Measurements from ENCODE around the gene TEDC2. TPM values are rescaled to one million over a fixed set of nuclear protein-coding genes. Genes with fewer than 3 reads are reported as not detected.

TEDC2 gene
- total and polyA plus RNA-seq, 9 of the 15 experiments (the other 6 are each of a cell fraction or from before 2014, with no cell fraction given) = 0.75 to 57.0 (median 17.6) TPM

DNA sequence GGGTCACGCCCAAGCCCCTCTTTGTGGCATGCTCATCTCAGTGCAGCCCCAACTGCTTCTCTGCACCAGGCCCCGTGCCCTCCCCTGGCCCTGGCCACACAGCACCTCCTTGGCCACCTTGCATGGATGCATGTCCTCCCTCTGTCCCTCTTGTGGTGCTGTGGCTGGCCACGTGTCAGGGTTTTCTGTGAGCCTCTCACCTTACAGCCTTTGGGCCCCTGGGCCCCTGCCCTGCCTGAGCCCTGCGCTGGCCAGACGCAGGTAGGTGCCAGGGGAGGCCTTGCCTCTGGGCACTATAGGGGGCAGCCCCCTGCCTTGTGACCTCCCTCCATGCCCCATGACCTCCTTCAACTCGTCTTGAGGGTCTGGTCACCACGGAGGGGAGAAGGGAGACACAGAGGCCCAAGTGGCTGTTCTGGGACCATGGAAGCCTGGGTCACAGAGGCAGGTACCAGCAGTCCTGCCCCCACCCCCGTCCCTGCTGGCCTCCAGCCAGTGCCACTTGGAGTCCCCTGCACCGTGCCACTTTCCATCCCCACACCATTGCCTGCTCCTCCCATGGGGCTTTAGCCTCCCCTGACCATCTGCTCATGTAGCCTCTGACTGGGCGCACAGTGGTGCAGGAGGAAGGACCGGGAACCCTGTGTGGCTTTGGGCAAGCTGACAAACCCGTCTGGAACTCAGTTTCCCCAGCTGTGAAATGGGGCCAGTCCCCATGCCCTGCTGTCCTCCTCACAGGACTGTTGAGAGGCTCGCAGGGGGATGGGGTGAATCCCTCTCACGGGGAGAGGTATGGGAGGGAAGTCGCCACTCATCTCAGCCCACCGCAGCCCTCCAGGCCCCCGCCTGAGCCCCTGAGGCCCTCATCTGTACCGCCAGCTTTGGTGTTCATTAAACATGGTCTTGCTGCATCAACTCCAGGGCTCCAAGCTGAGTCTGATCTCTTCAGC lies 42.3 kb downstream of the TEDC2 start:
- in situ Hi-C loops (cut with MboI) = no loop called here
- peaks cover 12 to 63% of the 10 kb centered on the region in 2 experiments for H3K4me1 ChIP-seq (replicated peaks in 1 of 2; ENCODE audit: control insufficient read depth in 2 of 2, insufficient read depth in 2 of 2, low read length in 2 of 2)
- CTCF ChIA-PET (ENCODE audit: low intra/inter-chr PET ratio) = interaction anchor here (0.6 to 3.5 kb wide), 9 partner anchors 12 to 498 kb away, joined by 3 to 17 read pairs (median 3); partner anchors contain the start of genes ABCA3, ATP6V0C, CCNF and TBC1D24

More for the DNA sequence above, 42.3 kb downstream of the TEDC2 start:
- Histone ChIP-seq H4K20me1 (replicated peaks; ENCODE audit: control insufficient read depth, insufficient read depth, low read length) (peaks cover 3% of the 10 kb centered on the region; the same call in 1 of the 2 replicates), H3K27ac (ENCODE audit: extremely low read depth, low read depth, low read length) (no peak overlapping the region), H3K4me3 (no peak overlapping the region), H3K9me3 (replicated peaks; ENCODE audit: control insufficient read depth, insufficient read depth, low read depth, low read length) (no peaks in the 10 kb centered on the region), H2AFZ (ENCODE audit: low read depth, low read length) (no peak overlapping the region), H3K27me3 (ENCODE audit: control insufficient read depth in 2 of 2, insufficient read depth in 2 of 2, low read length in 2 of 2) (no peaks in the 10 kb centered on the region), H3K9me1 (ENCODE audit: control insufficient read depth, insufficient read depth, low read length) (no peaks in the 10 kb centered on the region), H3K9ac (ENCODE audit: insufficient read depth in 1 of 2, low read depth in 2 of 2, low read length in 2 of 2) (peak overlapping the region in 1 of 2 experiments; percentile 82; a peak in 1 of 4 replicates), H3K36me3 (ENCODE audit: control insufficient read depth, insufficient read depth, low read length) (peaks cover 56% of the 10 kb centered on the region; the same call in 2 of the 3 replicates), H3K79me2 (ENCODE audit: control insufficient read depth, insufficient read depth, low read length) (peaks cover 13% of the 10 kb centered on the region), H3K4me2 (ENCODE audit: insufficient read depth, low read length) (no peak overlapping the region)
- POLR2A ChIA-PET = interaction anchor here (0.8 to 1.2 kb wide), 6 partner anchors 19 to 347 kb away, joined by 3 to 4 read pairs (median 3); partner anchors contain the start of gene TRAF7
- TF ChIP-seq ZNF408 (CRISPR knock-in tag; IDR thresholded peaks at IDR 0.05; ENCODE audit: low read depth) = no peak
- no peak for TF ChIP-seq RFX5 (IDR thresholded peaks at IDR 0.05; ENCODE audit: low read depth, low read length)
- TF ChIP-seq, protein P1, sequence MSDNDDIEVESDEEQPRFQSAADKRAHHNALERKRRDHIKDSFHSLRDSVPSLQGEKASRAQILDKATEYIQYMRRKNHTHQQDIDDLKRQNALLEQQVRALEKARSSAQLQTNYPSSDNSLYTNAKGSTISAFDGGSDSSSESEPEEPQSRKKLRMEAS (CRISPR knock-in tag; IDR thresholded peaks at IDR 0.05) = peak; percentile 26; the same call in 1 of the 2 replicates
- TF ChIP-seq, protein P2, sequence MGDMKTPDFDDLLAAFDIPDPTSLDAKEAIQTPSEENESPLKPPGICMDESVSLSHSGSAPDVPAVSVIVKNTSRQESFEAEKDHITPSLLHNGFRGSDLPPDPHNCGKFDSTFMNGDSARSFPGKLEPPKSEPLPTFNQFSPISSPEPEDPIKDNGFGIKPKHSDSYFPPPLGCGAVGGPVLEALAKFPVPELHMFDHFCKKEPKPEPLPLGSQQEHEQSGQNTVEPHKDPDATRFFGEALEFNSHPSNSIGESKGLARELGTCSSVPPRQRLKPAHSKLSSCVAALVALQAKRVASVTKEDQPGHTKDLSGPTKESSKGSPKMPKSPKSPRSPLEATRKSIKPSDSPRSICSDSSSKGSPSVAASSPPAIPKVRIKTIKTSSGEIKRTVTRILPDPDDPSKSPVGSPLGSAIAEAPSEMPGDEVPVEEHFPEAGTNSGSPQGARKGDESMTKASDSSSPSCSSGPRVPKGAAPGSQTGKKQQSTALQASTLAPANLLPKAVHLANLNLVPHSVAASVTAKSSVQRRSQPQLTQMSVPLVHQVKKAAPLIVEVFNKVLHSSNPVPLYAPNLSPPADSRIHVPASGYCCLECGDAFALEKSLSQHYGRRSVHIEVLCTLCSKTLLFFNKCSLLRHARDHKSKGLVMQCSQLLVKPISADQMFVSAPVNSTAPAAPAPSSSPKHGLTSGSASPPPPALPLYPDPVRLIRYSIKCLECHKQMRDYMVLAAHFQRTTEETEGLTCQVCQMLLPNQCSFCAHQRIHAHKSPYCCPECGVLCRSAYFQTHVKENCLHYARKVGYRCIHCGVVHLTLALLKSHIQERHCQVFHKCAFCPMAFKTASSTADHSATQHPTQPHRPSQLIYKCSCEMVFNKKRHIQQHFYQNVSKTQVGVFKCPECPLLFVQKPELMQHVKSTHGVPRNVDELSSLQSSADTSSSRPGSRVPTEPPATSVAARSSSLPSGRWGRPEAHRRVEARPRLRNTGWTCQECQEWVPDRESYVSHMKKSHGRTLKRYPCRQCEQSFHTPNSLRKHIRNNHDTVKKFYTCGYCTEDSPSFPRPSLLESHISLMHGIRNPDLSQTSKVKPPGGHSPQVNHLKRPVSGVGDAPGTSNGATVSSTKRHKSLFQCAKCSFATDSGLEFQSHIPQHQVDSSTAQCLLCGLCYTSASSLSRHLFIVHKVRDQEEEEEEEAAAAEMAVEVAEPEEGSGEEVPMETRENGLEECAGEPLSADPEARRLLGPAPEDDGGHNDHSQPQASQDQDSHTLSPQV (IDR thresholded peaks at IDR 0.05) = no peak
- TF ChIP-seq ZBED1 (IDR thresholded peaks at IDR 0.05) = no peak
- no peak for TF ChIP-seq C11orf30 (IDR thresholded peaks at IDR 0.05; ENCODE audit: low read depth)
- TF ChIP-seq, protein P3, sequence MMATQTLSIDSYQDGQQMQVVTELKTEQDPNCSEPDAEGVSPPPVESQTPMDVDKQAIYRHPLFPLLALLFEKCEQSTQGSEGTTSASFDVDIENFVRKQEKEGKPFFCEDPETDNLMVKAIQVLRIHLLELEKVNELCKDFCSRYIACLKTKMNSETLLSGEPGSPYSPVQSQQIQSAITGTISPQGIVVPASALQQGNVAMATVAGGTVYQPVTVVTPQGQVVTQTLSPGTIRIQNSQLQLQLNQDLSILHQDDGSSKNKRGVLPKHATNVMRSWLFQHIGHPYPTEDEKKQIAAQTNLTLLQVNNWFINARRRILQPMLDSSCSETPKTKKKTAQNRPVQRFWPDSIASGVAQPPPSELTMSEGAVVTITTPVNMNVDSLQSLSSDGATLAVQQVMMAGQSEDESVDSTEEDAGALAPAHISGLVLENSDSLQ (IDR thresholded peaks at IDR 0.05) = no peak
- FAIRE-seq (no peak), DNase-seq (ENCODE audit: extremely low read depth in 1 of 4, low spot score in 3 of 4) (no peak), ATAC-seq (no peak)
- WGBS (ENCODE audit: insufficient coverage, low coverage, missing lambda C conversion rate) = 86% methylated on average over 10 of the region's 18 CpGs
- intact Hi-C loops (cut with micrococcal nuclease) = loop anchor here (1.0 to 10.0 kb wide), 4 partner anchors 35 to 206 kb away; partner anchors contain the start of genes ABCA3 and CCNF
- no TSS peak for BruUV-seq (replicated peaks)

Measured in K562 (cell line).